RWPE2 (cell line): ENCODE results near the gene MTARC1.

ENCODE experiments used
- ATAC-seq: fragments of 200-7000 bp; cut with Tn5 transposase; 3 replicates; pipeline ENCODE4 v1.9.1; 2021; ENCODE audit warnings: low read depth
- DNase-seq: peaks from one replicate; pipeline ENCODE4 v3.0.0-alpha.2; 2020; ENCODE audit warnings: low spot score
- H3K27ac ChIP-seq: fragments of 450-650 bp; 2 replicates; pipeline ENCODE4 v1.5.1; 2017; ENCODE audit warnings: mild to moderate bottlenecking; ENCODE audit not compliant: poor library complexity, severe bottlenecking
- H3K27me3 ChIP-seq: fragments of 250-450 bp; sonication (Bioruptor Pico); 2 replicates; pipeline ENCODE4 v1.5.1; 2021; ENCODE audit warnings: mild to moderate bottlenecking, moderate library complexity; ENCODE audit not compliant: insufficient read depth, poor library complexity, severe bottlenecking
- H3K36me3 ChIP-seq: fragments of 250-450 bp; sonication (Bioruptor Pico); 2 replicates; pipeline ENCODE4 v1.5.1; 2020; ENCODE audit warnings: low read depth, mild to moderate bottlenecking, moderate library complexity
- H3K4me1 ChIP-seq: fragments of 250-450 bp; sonication (Bioruptor Pico); 2 replicates; pipeline ENCODE4 v1.5.1; 2021; ENCODE audit warnings: mild to moderate bottlenecking, moderate library complexity; ENCODE audit not compliant: insufficient read depth, poor library complexity, severe bottlenecking
- H3K4me3 ChIP-seq: fragments of 250-450 bp; sonication (Bioruptor Pico); 2 replicates; pipeline ENCODE4 v1.5.1; 2021; ENCODE audit warnings: mild to moderate bottlenecking, moderate library complexity; ENCODE audit not compliant: severe bottlenecking
- H3K9me3 ChIP-seq: fragments of 250-450 bp; sonication (Bioruptor Pico); 2 replicates; pipeline ENCODE4 v1.5.1; 2021; ENCODE audit warnings: mild to moderate bottlenecking, moderate library complexity; ENCODE audit not compliant: severe bottlenecking
- TF ChIP-seq, protein P1 (sequence below): fragments of 450-650 bp; IDR thresholded peaks from one replicate; pipeline ENCODE4 v1.5.1; 2017; ENCODE audit warnings: mild to moderate bottlenecking, moderate library complexity; ENCODE audit not compliant: poor library complexity, severe bottlenecking

MTARC1 gene

GRCh38 chr1:220796530-220796929 lies 9.8 kb downstream of the MTARC1 start:
- TF ChIP-seq, protein P1, sequence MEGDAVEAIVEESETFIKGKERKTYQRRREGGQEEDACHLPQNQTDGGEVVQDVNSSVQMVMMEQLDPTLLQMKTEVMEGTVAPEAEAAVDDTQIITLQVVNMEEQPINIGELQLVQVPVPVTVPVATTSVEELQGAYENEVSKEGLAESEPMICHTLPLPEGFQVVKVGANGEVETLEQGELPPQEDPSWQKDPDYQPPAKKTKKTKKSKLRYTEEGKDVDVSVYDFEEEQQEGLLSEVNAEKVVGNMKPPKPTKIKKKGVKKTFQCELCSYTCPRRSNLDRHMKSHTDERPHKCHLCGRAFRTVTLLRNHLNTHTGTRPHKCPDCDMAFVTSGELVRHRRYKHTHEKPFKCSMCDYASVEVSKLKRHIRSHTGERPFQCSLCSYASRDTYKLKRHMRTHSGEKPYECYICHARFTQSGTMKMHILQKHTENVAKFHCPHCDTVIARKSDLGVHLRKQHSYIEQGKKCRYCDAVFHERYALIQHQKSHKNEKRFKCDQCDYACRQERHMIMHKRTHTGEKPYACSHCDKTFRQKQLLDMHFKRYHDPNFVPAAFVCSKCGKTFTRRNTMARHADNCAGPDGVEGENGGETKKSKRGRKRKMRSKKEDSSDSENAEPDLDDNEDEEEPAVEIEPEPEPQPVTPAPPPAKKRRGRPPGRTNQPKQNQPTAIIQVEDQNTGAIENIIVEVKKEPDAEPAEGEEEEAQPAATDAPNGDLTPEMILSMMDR: no peak
- H3K4me3 ChIP-seq: no peak overlapping the region
- no peaks in the 10 kb centered on the region for H3K27me3 ChIP-seq
- H3K9me3 ChIP-seq: no peaks in the 10 kb centered on the region
- no peaks in the 10 kb centered on the region for H3K4me1 ChIP-seq
- no peak overlapping the region for H3K27ac ChIP-seq
- ATAC-seq (no peak), DNase-seq (no peak)
- no peaks in the 10 kb centered on the region for H3K36me3 ChIP-seq

DNA sequence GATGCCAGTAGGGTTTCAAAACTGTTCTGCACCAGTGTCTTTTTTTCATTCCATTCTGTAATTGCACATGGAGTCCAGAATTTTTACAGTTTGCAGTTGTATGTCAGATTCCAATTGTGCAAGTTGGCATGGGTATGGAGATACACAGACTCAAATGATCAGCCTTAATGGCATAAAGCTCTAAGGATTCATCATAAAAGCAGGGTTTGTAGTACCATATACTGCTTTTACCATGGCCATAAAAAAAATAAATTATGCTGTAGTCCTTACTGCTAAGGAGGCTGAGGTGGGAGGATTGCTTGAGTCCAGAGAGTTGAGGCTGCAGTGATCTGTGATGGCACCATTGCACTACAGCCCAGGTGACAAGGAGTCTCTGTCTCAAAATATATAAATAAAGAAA lies 10.3 kb downstream of the MTARC1 start:
- H3K9me3 ChIP-seq: no peaks in the 10 kb centered on the region
- ATAC-seq (no peak), DNase-seq (no peak)
- TF ChIP-seq, protein P1: no peak
- H3K4me3 ChIP-seq: no peak overlapping the region
- no peak overlapping the region for H3K27ac ChIP-seq
- no peaks in the 10 kb centered on the region for H3K27me3 ChIP-seq
- H3K4me1 ChIP-seq: no peaks in the 10 kb centered on the region
- no peaks in the 10 kb centered on the region for H3K36me3 ChIP-seq

- no peaks in the 10 kb centered on the region for H3K36me3 ChIP-seq
- H3K27ac ChIP-seq: no peak overlapping the region
- no peaks in the 10 kb centered on the region for H3K27me3 ChIP-seq
- no peak for DNase-seq
- TF ChIP-seq, protein P1: no peak
- no peaks in the 10 kb centered on the region for H3K9me3 ChIP-seq
- no peak overlapping the region for H3K4me3 ChIP-seq
- no peaks in the 10 kb centered on the region for H3K4me1 ChIP-seq
- ATAC-seq: no peak
Measured at GRCh38 chr1:220797553-220797952, 10.8 kb downstream of the MTARC1 start.

DNA sequence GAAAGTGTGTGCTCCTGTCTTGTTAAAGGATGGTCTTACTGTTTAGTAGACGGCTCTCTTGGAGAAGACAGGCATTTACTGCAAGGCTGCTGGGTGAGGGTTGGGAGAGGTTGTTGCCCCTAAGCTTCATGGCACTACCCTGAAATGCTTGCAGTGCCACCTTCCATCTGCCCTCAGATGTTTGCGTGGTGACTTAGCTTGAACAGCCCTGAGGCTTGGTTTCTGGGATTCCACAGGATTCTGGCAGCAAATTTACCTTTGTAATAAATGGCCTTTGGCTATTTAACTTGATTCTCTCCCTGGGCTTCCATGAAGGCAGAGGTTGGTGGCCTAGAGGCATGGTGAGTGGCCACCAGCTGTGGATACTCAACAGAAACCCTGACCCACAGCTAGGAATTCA lies 11.6 kb downstream of the MTARC1 start:
- Histone ChIP-seq H3K4me1 (no peaks in the 10 kb centered on the region), H3K9me3 (no peaks in the 10 kb centered on the region), H3K36me3 (no peaks in the 10 kb centered on the region), H3K27me3 (no peaks in the 10 kb centered on the region), H3K27ac (no peak overlapping the region), H3K4me3 (no peak overlapping the region)
- ATAC-seq: no peak
- DNase-seq: no peak
- TF ChIP-seq, protein P1: no peak

GRCh38 chr1:220800262-220800661 lies 13.5 kb downstream of the MTARC1 start:
- H3K27me3 ChIP-seq: no peaks in the 10 kb centered on the region
- H3K9me3 ChIP-seq: no peaks in the 10 kb centered on the region
- ATAC-seq (no peak), DNase-seq (no peak)
- TF ChIP-seq, protein P1: no peak
- no peaks in the 10 kb centered on the region for H3K36me3 ChIP-seq
- H3K4me1 ChIP-seq: no peaks in the 10 kb centered on the region
- no peak overlapping the region for H3K4me3 ChIP-seq
- H3K27ac ChIP-seq: no peak overlapping the region
